Keratinocyte (primary cell): ENCODE data around the gene NET1. TPM values are rescaled to one million over a fixed set of nuclear protein-coding genes. Genes with fewer than 3 reads are reported as not detected.

Source experiments
- DNase-seq: peaks from one replicate; pipeline ENCODE4 v3.0.0-alpha.2; 2011; ENCODE audit warnings: low read depth, missing footprints, low spot score
- FAIRE-seq: peaks from 2 replicates; lab custom pipeline; 2011; peaks lifted over from hg19 to GRCh38; lab: Jason Lieb, UNC
- H2AFZ ChIP-seq: 2 replicates; pipeline ENCODE4 v1.6.0; 2012; ENCODE audit warnings: low read length, control low read depth, inconsistent platforms; ENCODE audit not compliant: control insufficient read depth
- H3K27ac ChIP-seq: 2 replicates; pipeline ENCODE4 v1.5.1; 2011; ENCODE audit warnings: low read length; ENCODE audit not compliant: control insufficient read depth, insufficient read depth
- H3K27me3 ChIP-seq: 3 replicates; pipeline ENCODE4 v1.6.0; 2011; ENCODE audit warnings: low read length; ENCODE audit not compliant: control insufficient read depth, insufficient read depth; ENCODE audit errors: extremely low read depth
- H3K36me3 ChIP-seq, 2 experiments: 2 replicates in 1 of 2; 3 replicates in 1 of 2; pipeline ENCODE4 v1.5.1; 2011; ENCODE audit warnings: low read length in 2 of 2, mild to moderate bottlenecking in 1 of 2; ENCODE audit not compliant: control insufficient read depth in 2 of 2, insufficient read depth in 2 of 2; ENCODE audit errors: extremely low read depth in 1 of 2
- H3K4me1 ChIP-seq: 3 replicates; pipeline ENCODE4 v1.5.1; 2011; ENCODE audit warnings: low read length; ENCODE audit not compliant: control insufficient read depth, insufficient read depth; ENCODE audit errors: extremely low read depth
- H3K4me2 ChIP-seq: 3 replicates; pipeline ENCODE4 v1.6.0; 2011; ENCODE audit warnings: low read depth, low read length; ENCODE audit not compliant: control insufficient read depth, insufficient read depth; ENCODE audit errors: extremely low read depth
- H3K4me3 ChIP-seq, 3 experiments: fragments of 200-600 bp in 1 of 3; sonication (generic) in 1 of 3; 2 replicates in 2 of 3; 3 replicates in 1 of 3; pipeline ENCODE4 v1.5.1; 2011 to 2016; ENCODE audit warnings: low read length in 3 of 3, mild to moderate bottlenecking in 3 of 3, control low read depth in 2 of 3, inconsistent platforms in 1 of 3, low read depth in 1 of 3, mixed read lengths in 1 of 3, mixed run types in 1 of 3, moderate library complexity in 1 of 3; ENCODE audit not compliant: control insufficient read depth in 2 of 3, insufficient read depth in 2 of 3; ENCODE audit errors: extremely low read depth in 1 of 3
- H3K79me2 ChIP-seq: 2 replicates; pipeline ENCODE4 v1.6.0; 2012; ENCODE audit warnings: low read length; ENCODE audit not compliant: control insufficient read depth, insufficient read depth
- H3K9ac ChIP-seq: 3 replicates; pipeline ENCODE4 v1.6.0; 2011; ENCODE audit warnings: low read length; ENCODE audit not compliant: control insufficient read depth, insufficient read depth; ENCODE audit errors: extremely low read depth
- H3K9me1 ChIP-seq: 3 replicates; pipeline ENCODE4 v1.6.0; 2011; ENCODE audit warnings: low read length; ENCODE audit not compliant: control insufficient read depth, insufficient read depth; ENCODE audit errors: extremely low read depth
- H3K9me3 ChIP-seq: 2 replicates; pipeline ENCODE4 v1.5.1; 2012; ENCODE audit warnings: low read depth, low read length; ENCODE audit not compliant: control insufficient read depth
- H4K20me1 ChIP-seq: 3 replicates; pipeline ENCODE4 v1.6.0; 2011; ENCODE audit warnings: low read length; ENCODE audit not compliant: control insufficient read depth, insufficient read depth; ENCODE audit errors: extremely low read depth
- EZH2 ChIP-seq: IDR thresholded peaks from one replicate; pipeline ENCODE4 v1.6.1; 2012; ENCODE audit warnings: inconsistent platforms, mild to moderate bottlenecking, low read length, moderate library complexity
- dilution Hi-C: fragments of 300-500 bp; cut with MboI; formaldehyde crosslinking; loops from one replicate; pipeline ENCODE4 v1.7.0; 2020; ENCODE audit warnings: low sequenced_read_pairs; ENCODE audit not compliant: extremely low pct_ligation_motif_present
- polyA plus RNA-seq, 5 experiments: library from polyadenylated mRNA; depleted of rRNA in 3 of 5; stranded (reverse) in 3 of 5; stranded (forward) in 1 of 5; unstranded in 1 of 5; fragments of >200 nt; gene quantifications; 1 replicate in 1 of 5; 2 replicates in 3 of 5; 3 replicates in 1 of 5; pipeline versions ENCODE4 v1.2.1 to v1.2.3, GENCODE V29; 2011 to 2012; ENCODE audit warnings: missing spikeins in 2 of 5, low read depth in 1 of 5, low replicate concordance in 1 of 5
- TF ChIP-seq, protein P1 (sequence below), 3 experiments: IDR thresholded peaks in 1 of 3; conservative IDR thresholded peaks in 1 of 3; optimal IDR thresholded peaks in 1 of 3; 2 replicates in 2 of 3; 3 replicates in 1 of 3; pipeline versions ENCODE3 to v1.5.1; 2011; ENCODE audit warnings: low read length in 3 of 3, mild to moderate bottlenecking in 3 of 3, moderate library complexity in 2 of 3, control low read depth in 1 of 3, inconsistent platforms in 1 of 3; ENCODE audit not compliant: insufficient read depth in 2 of 3; ENCODE audit errors: extremely low read depth in 1 of 3

The NET1 gene
- polyA plus RNA-seq, 1 donor (not counting 4 experiments of a cell fraction or from before 2014, with no cell fraction given): 214 TPM

GRCh38 chr10:5500162-5500670 lies 87.9 kb downstream of the NET1 start:
- Histone ChIP-seq H3K79me2 (no peaks in the 10 kb centered on the region), H3K9me1 (no peaks in the 10 kb centered on the region), H3K4me3 (no peak overlapping the region), H2AFZ (no peak overlapping the region), H3K4me2 (no peak overlapping the region), H3K27me3 (peaks cover 3% of the 10 kb centered on the region), H3K36me3 (no peaks in the 10 kb centered on the region), H3K27ac (no peak overlapping the region), H3K4me1 (peaks cover 28% of the 10 kb centered on the region), H3K9ac (no peak overlapping the region), H4K20me1 (no peaks in the 10 kb centered on the region), H3K9me3 (no peaks in the 10 kb centered on the region)
- dilution Hi-C loops: no loop called here
- DNase-seq (no peak), FAIRE-seq (no peak)
- TF ChIP-seq, protein P1, sequence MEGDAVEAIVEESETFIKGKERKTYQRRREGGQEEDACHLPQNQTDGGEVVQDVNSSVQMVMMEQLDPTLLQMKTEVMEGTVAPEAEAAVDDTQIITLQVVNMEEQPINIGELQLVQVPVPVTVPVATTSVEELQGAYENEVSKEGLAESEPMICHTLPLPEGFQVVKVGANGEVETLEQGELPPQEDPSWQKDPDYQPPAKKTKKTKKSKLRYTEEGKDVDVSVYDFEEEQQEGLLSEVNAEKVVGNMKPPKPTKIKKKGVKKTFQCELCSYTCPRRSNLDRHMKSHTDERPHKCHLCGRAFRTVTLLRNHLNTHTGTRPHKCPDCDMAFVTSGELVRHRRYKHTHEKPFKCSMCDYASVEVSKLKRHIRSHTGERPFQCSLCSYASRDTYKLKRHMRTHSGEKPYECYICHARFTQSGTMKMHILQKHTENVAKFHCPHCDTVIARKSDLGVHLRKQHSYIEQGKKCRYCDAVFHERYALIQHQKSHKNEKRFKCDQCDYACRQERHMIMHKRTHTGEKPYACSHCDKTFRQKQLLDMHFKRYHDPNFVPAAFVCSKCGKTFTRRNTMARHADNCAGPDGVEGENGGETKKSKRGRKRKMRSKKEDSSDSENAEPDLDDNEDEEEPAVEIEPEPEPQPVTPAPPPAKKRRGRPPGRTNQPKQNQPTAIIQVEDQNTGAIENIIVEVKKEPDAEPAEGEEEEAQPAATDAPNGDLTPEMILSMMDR (optimal IDR thresholded peaks at IDR 0.05 in 1 of 3, IDR thresholded peaks at IDR 0.05 in 1 of 3, conservative IDR thresholded peaks at IDR 0.05 in 1 of 3; ENCODE audit: extremely low read depth in 1 of 3, insufficient read depth in 2 of 3, low read length in 3 of 3): no peak
- no peak for TF ChIP-seq EZH2

DNA sequence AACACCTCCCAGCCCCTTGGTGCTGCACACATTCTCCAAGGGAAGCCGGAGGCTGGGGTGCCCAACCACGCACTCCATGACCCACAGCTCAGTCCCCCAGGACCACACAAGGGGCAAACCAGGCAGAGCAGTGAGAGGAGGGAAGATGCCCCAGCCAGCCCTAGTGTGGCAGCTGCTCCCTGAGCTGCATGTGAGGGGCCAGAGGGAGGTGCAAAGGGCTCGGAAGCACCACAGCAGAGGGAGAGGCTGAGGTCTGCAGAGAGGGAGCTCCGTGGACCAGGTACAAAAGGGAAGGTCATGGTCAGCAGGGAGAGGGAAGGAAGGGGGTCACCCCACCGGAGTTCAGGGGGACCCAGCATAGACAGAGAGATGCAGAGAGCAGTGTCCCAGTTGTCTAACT lies 88.6 kb downstream of the NET1 start:
- H3K4me2 ChIP-seq: no peak overlapping the region
- no peaks in the 10 kb centered on the region for H3K79me2 ChIP-seq
- peaks cover 3% of the 10 kb centered on the region for H3K27me3 ChIP-seq
- H3K9me3 ChIP-seq: no peaks in the 10 kb centered on the region
- H3K27ac ChIP-seq: no peak overlapping the region
- H3K4me1 ChIP-seq: peaks cover 28% of the 10 kb centered on the region
- FAIRE-seq (no peak), DNase-seq (no peak)
- H2AFZ ChIP-seq: no peak overlapping the region
- TF ChIP-seq, protein P1 (optimal IDR thresholded peaks at IDR 0.05 in 1 of 3, IDR thresholded peaks at IDR 0.05 in 1 of 3, conservative IDR thresholded peaks at IDR 0.05 in 1 of 3; ENCODE audit: extremely low read depth in 1 of 3, insufficient read depth in 2 of 3, low read length in 3 of 3): no peak
- TF ChIP-seq EZH2: no peak
- H4K20me1 ChIP-seq: no peaks in the 10 kb centered on the region
- no peaks in the 10 kb centered on the region for H3K9me1 ChIP-seq
- dilution Hi-C loops: no loop called here
- no peak overlapping the region for H3K4me3 ChIP-seq
- no peaks in the 10 kb centered on the region for H3K36me3 ChIP-seq
- H3K9ac ChIP-seq: no peak overlapping the region
